GM23338 (cell line): Measurements from ENCODE around the gene GALC. TPM values are rescaled to one million over a fixed set of nuclear protein-coding genes. Genes with fewer than 3 reads are reported as not detected.

ENCODE experiments used
- ATAC-seq: fragments of 200-7000 bp; cut with Tn5 transposase; 3 replicates; pipeline ENCODE4 v1.9.1; 2020
- DNase-seq: peaks from one replicate; pipeline ENCODE4 v3.0.0-alpha.2; 2015; ENCODE audit warnings: low spot score
- H2AFZ ChIP-seq: fragments of 200-600 bp; sonication (generic); 2 replicates; pipeline ENCODE4 v1.8.0; 2016; ENCODE audit warnings: antibody characterized with exemption, mild to moderate bottlenecking, moderate library complexity
- H3F3A ChIP-seq: fragments of 200-600 bp; sonication (generic); replicated peaks from 2 replicates; pipeline ENCODE4 v1.8.0; 2017; ENCODE audit warnings: antibody characterized with exemption, mixed run types, low read depth
- H3K27ac ChIP-seq: fragments of 200-600 bp; sonication (generic); 2 replicates; pipeline ENCODE4 v1.6.1; 2016; ENCODE audit warnings: low read depth
- H3K27me3 ChIP-seq: fragments of 200-600 bp; sonication (generic); 2 replicates; pipeline ENCODE4 v1.8.0; 2016; ENCODE audit warnings: mild to moderate bottlenecking, mixed run types, moderate library complexity; ENCODE audit not compliant: insufficient read depth
- H3K36me3 ChIP-seq: fragments of 200-600 bp; sonication (generic); 2 replicates; pipeline ENCODE4 v1.8.0; 2016; ENCODE audit warnings: mild to moderate bottlenecking; ENCODE audit not compliant: insufficient read depth
- H3K4me1 ChIP-seq: fragments of 200-600 bp; sonication (generic); 2 replicates; pipeline ENCODE4 v1.8.0; 2016; ENCODE audit warnings: mild to moderate bottlenecking, moderate library complexity; ENCODE audit not compliant: insufficient read depth
- H3K4me2 ChIP-seq: fragments of 200-600 bp; sonication (generic); 2 replicates; pipeline ENCODE4 v1.7.1; 2017; ENCODE audit warnings: mixed run types
- H3K4me3 ChIP-seq: fragments of 200-600 bp; sonication (generic); 2 replicates; pipeline ENCODE4 v1.6.1; 2016; ENCODE audit warnings: mixed run types
- H3K79me2 ChIP-seq: fragments of 200-600 bp; sonication (generic); replicated peaks from 2 replicates; pipeline ENCODE4 v1.8.0; 2017; ENCODE audit warnings: mild to moderate bottlenecking; ENCODE audit not compliant: insufficient read depth
- H3K9me2 ChIP-seq: fragments of 200-600 bp; sonication (generic); 2 replicates; pipeline ENCODE4 v1.8.0; 2017; ENCODE audit not compliant: insufficient read depth
- H4K20me1 ChIP-seq: fragments of 200-600 bp; sonication (generic); replicated peaks from 2 replicates; pipeline ENCODE4 v1.8.0; 2017; ENCODE audit warnings: mild to moderate bottlenecking; ENCODE audit not compliant: insufficient read depth
- H3K27ac Mint-ChIP-seq: 2 replicates; pipeline ENCODE4 v1.8.0; 2020; ENCODE audit warnings: inconsistent platforms, mild to moderate bottlenecking, moderate library complexity, mixed read lengths
- H3K27me3 Mint-ChIP-seq: 3 replicates; pipeline ENCODE4 v1.8.0; 2022; ENCODE audit warnings: low read depth, mild to moderate bottlenecking, moderate library complexity, mixed read lengths, inconsistent platforms; ENCODE audit not compliant: insufficient read depth, poor library complexity
- H3K36me3 Mint-ChIP-seq: 3 replicates; pipeline ENCODE4 v1.8.0; 2021; ENCODE audit warnings: low read depth, mild to moderate bottlenecking, inconsistent platforms, moderate library complexity, mixed read lengths
- H3K4me1 Mint-ChIP-seq: 3 replicates; pipeline ENCODE4 v1.8.0; 2020; ENCODE audit warnings: mild to moderate bottlenecking, inconsistent platforms, mixed read lengths
- H3K4me3 Mint-ChIP-seq: 3 replicates; pipeline ENCODE4 v1.8.0; 2021; ENCODE audit warnings: moderate library complexity, mild to moderate bottlenecking, inconsistent platforms, mixed read lengths
- H3K9me3 Mint-ChIP-seq: 3 replicates; pipeline ENCODE4 v1.8.0; 2020; ENCODE audit warnings: moderate library complexity, mild to moderate bottlenecking, inconsistent platforms, mixed read lengths
- CREB1 ChIP-seq: fragments of 250-450 bp; sonication (Bioruptor Pico); IDR thresholded peaks from 2 replicates; pipeline ENCODE4 v1.5.0; 2020; ENCODE audit warnings: low read depth, mild to moderate bottlenecking, moderate library complexity
- ETS1 ChIP-seq: IDR thresholded peaks from 2 replicates; pipeline ENCODE4 v1.6.1; 2016; ENCODE audit warnings: antibody characterized with exemption
- EZH2 ChIP-seq: fragments of 200-600 bp; sonication (generic); IDR thresholded peaks from one replicate; pipeline ENCODE4 v1.8.0; 2017; ENCODE audit warnings: antibody characterized with exemption, mild to moderate bottlenecking, low read depth; ENCODE audit not compliant: unreplicated experiment
- NANOG ChIP-seq: IDR thresholded peaks from 2 replicates; pipeline ENCODE4 v1.6.1; 2016; ENCODE audit warnings: antibody characterized with exemption, borderline replicate concordance
- POLR2AphosphoS5 ChIP-seq: IDR thresholded peaks from 2 replicates; pipeline ENCODE4 v1.6.1; 2016; ENCODE audit warnings: antibody characterized with exemption, low read depth
- REST ChIP-seq: IDR thresholded peaks from one replicate; pipeline ENCODE4 v1.6.1; 2018; ENCODE audit warnings: antibody characterized with exemption; ENCODE audit not compliant: unreplicated experiment
- ZNF114 ChIP-seq: fragments of 250-450 bp; sonication (Bioruptor Pico); IDR thresholded peaks from 2 replicates; pipeline ENCODE4 v1.5.0; 2020; ENCODE audit warnings: mild to moderate bottlenecking, moderate library complexity
- ZNF331 ChIP-seq: fragments of 250-450 bp; sonication (Bioruptor Pico); IDR thresholded peaks from 2 replicates; pipeline ENCODE4 v1.5.0; 2020; ENCODE audit warnings: low read depth, mild to moderate bottlenecking, moderate library complexity
- polyA plus RNA-seq: library from polyadenylated mRNA; unstranded; fragments of >200 nt; fragmentation: Nextera tagmentation; extraction: Ambion mirVana; gene quantifications from 2 replicates; pipeline ENCODE4 v1.2.1, GENCODE V29; 2016
- total RNA-seq: library from RNA; depleted of rRNA; stranded (reverse); fragments of >200 nt; shearing (Covaris generic); gene quantifications from 2 replicates; pipeline ENCODE4 v1.2.3, GENCODE V29; 2014
- TF ChIP-seq, protein P1 (sequence below), 2 experiments: fragments of 200-600 bp in 1 of 2; sonication (generic) in 1 of 2; conservative IDR thresholded peaks; 2 replicates each; pipeline versions ENCODE4 v1.5.1 to v1.6.1; 2016 to 2017; ENCODE audit warnings: antibody characterized with exemption in 2 of 2, low read depth in 2 of 2, mild to moderate bottlenecking in 2 of 2, moderate library complexity in 1 of 2

The GALC gene
- total and polyA plus RNA-seq, 2 experiments from 2014 or later = 3.4 to 12.9 TPM

DNA sequence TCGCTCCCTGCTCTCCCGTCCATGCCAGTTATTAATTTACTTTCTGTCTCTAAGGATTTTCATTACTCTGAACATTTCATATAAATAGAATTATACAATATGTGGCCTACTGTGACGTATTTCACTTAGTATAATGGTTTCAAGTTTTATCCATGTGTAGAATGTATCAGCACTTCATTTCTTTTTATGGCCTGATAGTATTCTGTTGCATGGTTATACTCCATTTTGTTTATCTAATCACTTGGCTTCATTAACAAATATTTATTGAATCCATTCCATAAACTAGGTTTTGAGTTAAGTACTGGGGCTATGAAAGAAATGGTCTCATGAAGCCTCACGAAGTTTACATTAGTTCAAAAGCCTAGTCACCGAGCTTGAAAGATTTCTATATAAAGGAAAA is 19.5 kb upstream of the GALC start:
- no peak overlapping the region for H3K4me2 ChIP-seq
- H4K20me1 ChIP-seq = no peaks in the 10 kb centered on the region
- peaks cover 3% of the 10 kb centered on the region; the same call in 1 of the 2 replicates for H3K4me1 ChIP-seq
- no peaks in the 10 kb centered on the region for H3K79me2 ChIP-seq
- DNase-seq (no peak), ATAC-seq (no peak)
- TF ChIP-seq ETS1 (no peak), ZNF114 (CRISPR knock-in tag) (no peak), ZNF331 (CRISPR knock-in tag) (no peak), REST (no peak), CREB1 (CRISPR knock-in tag) (no peak), NANOG (no peak), EZH2 (no peak), POLR2AphosphoS5 (no peak)
- TF ChIP-seq, protein P1, sequence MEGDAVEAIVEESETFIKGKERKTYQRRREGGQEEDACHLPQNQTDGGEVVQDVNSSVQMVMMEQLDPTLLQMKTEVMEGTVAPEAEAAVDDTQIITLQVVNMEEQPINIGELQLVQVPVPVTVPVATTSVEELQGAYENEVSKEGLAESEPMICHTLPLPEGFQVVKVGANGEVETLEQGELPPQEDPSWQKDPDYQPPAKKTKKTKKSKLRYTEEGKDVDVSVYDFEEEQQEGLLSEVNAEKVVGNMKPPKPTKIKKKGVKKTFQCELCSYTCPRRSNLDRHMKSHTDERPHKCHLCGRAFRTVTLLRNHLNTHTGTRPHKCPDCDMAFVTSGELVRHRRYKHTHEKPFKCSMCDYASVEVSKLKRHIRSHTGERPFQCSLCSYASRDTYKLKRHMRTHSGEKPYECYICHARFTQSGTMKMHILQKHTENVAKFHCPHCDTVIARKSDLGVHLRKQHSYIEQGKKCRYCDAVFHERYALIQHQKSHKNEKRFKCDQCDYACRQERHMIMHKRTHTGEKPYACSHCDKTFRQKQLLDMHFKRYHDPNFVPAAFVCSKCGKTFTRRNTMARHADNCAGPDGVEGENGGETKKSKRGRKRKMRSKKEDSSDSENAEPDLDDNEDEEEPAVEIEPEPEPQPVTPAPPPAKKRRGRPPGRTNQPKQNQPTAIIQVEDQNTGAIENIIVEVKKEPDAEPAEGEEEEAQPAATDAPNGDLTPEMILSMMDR (conservative IDR thresholded peaks at IDR 0.05; ENCODE audit: low read depth in 2 of 2) = no peak
- H3K36me3 Mint-ChIP-seq = no peaks in the 10 kb centered on the region
- no peak overlapping the region for H3K4me3 Mint-ChIP-seq
- peaks cover 6% of the 10 kb centered on the region; the same call in 2 of the 3 replicates for H3K4me1 Mint-ChIP-seq
- no peak overlapping the region for H3K4me3 ChIP-seq
- H3F3A ChIP-seq = no peaks in the 10 kb centered on the region
- H3K9me3 Mint-ChIP-seq = no peaks in the 10 kb centered on the region
- no peak overlapping the region for H3K27ac Mint-ChIP-seq
- no peaks in the 10 kb centered on the region for H3K9me2 ChIP-seq
- no peak overlapping the region for H2AFZ ChIP-seq
- no peaks in the 10 kb centered on the region for H3K27me3 ChIP-seq
- H3K36me3 ChIP-seq = no peaks in the 10 kb centered on the region
- peaks cover 2% of the 10 kb centered on the region for H3K27me3 Mint-ChIP-seq
- H3K27ac ChIP-seq = no peak overlapping the region

GRCh38 chr14:88010331-88010730 is 17.3 kb upstream of the GALC start:
- TF ChIP-seq ZNF331 (CRISPR knock-in tag) = no peak
- Histone ChIP-seq H2AFZ (no peak overlapping the region), H3K36me3 (no peaks in the 10 kb centered on the region), H3K27ac (no peak overlapping the region), H4K20me1 (no peaks in the 10 kb centered on the region), H3K4me2 (no peak overlapping the region), H3K4me1 (peaks cover 3% of the 10 kb centered on the region; the same call in 1 of the 2 replicates), H3F3A (no peaks in the 10 kb centered on the region), H3K4me3 (no peak overlapping the region), H3K79me2 (no peaks in the 10 kb centered on the region), H3K27me3 (no peaks in the 10 kb centered on the region), H3K9me2 (no peaks in the 10 kb centered on the region)
- H3K4me3 Mint-ChIP-seq = no peak overlapping the region
- DNase-seq = no peak
- no peak overlapping the region for H3K27ac Mint-ChIP-seq
- no peaks in the 10 kb centered on the region for H3K9me3 Mint-ChIP-seq
- H3K4me1 Mint-ChIP-seq = peaks cover 6% of the 10 kb centered on the region; the same call in 2 of the 3 replicates
- ATAC-seq = no peak
- no peaks in the 10 kb centered on the region for H3K36me3 Mint-ChIP-seq
- H3K27me3 Mint-ChIP-seq = peaks cover under 1% of the 10 kb centered on the region
